ENCODE results near the gene MACROD2.

The MACROD2 gene

DNA sequence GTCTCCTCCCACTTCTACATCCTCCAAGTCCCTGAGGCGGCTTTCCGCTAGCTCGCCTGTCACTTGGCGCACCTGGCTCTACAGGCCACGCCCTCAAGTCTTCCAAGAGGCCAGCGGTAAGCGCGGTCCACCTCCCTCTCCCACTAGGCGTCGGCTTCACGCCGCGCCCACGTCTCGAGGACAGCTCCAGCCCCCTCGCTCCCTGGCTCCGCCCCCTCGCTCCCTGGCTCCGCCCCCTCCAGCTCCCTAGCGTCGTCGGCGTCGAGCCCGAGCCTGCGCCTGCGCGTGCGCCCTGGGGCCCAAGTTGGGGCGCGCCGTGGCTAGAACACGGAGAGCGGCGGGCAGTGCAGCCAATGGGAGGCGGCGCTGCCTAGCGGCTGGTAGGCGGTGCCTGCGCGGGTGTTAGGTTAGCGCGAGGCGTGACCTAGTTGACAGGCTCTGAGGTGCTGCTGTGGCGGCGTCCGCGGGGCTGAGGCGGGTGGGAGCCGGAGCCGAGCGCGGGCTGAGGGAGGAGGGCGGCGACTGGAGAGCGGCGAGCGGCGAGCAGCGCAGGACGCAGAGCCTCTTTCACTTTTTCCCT, at the start of gene MACROD2:
Gene MACROD2, plus strand, starts transcription at position 431 of the 580 bp plus-strand sequence.
- H3K9me3 ChIP-seq (ENCODE audit: control insufficient read depth, insufficient read depth, low read depth, low read length), result no peaks in the 10 kb centered on the region
- ChIA-PET POLR2A (interaction anchor here (0.7 to 1.6 kb wide), 5 partner anchors 13 to 230 kb away, joined by 3 to 6 read pairs (median 3); partner anchors contain the start of genes ESF1 and NDUFAF5), CTCF (interaction anchor here (1.0 kb wide), 1 partner anchor 138 kb away, joined by 6 read pairs; no protein-coding TSS in a partner anchor)
- no peaks in the 10 kb centered on the region for H3K36me3 ChIP-seq (ENCODE audit: control insufficient read depth in 2 of 2, insufficient read depth in 1 of 2, low read length in 2 of 2)
- peak within 1 kb of the TSS; percentile 82 for H3K4me3 ChIP-seq (ENCODE audit: low read depth, low read length)
- no peak within 1 kb of the TSS for H3K27ac ChIP-seq (ENCODE audit: extremely low read depth, low read depth, low read length)
- no peaks in the 10 kb centered on the region for H3K4me1 ChIP-seq (ENCODE audit: control insufficient read depth, insufficient read depth, low read length)
- no peak for TF ChIP-seq ZNF292 (tag by site-specific recombination; IDR thresholded peaks at IDR 0.05; ENCODE audit: borderline replicate concordance, low read depth)
- TF ChIP-seq EGR2 (tag by site-specific recombination; IDR thresholded peaks at IDR 0.05; ENCODE audit: low read depth), result peak; percentile 67
- peak; percentile 91 for TF ChIP-seq SP3 (tag by site-specific recombination; IDR thresholded peaks at IDR 0.05)
- TF ChIP-seq MYNN (tag by site-specific recombination; IDR thresholded peaks at IDR 0.05; ENCODE audit: borderline replicate concordance), result no peak
- TF ChIP-seq KLF8 (tag by site-specific recombination; IDR thresholded peaks at IDR 0.05), result peak; percentile 15; the same call in 1 of the 2 replicates
- peak; percentile 83 for TF ChIP-seq ZFHX2 (tag by site-specific recombination; conservative IDR thresholded peaks at IDR 0.05)
- no peak for TF ChIP-seq ZNF19 (tag by site-specific recombination; IDR thresholded peaks at IDR 0.05; ENCODE audit: low read depth)
- no peak for TF ChIP-seq ZNF701 (tag by site-specific recombination; IDR thresholded peaks at IDR 0.05)
- TF ChIP-seq PBX3 (CRISPR knock-in tag; IDR thresholded peaks at IDR 0.05), result peak; percentile 100
- TF ChIP-seq BCL6B (tag by site-specific recombination; IDR thresholded peaks at IDR 0.05), result no peak
- TF ChIP-seq ZNF184 (tag by site-specific recombination; IDR thresholded peaks at IDR 0.05), result no peak
- TF ChIP-seq GLIS2 (tag by site-specific recombination; IDR thresholded peaks at IDR 0.05), result peak; percentile 27; the same call in 1 of the 2 replicates
- 0 out of 2 replicates have a peak, but pooled peaks have one; percentile 45 for TF ChIP-seq ZNF449 (tag by site-specific recombination; IDR thresholded peaks at IDR 0.05)
- TF ChIP-seq ZNF341 (tag by site-specific recombination; IDR thresholded peaks at IDR 0.05; ENCODE audit: low read depth), result peak; percentile 34; the same call in 1 of the 2 replicates
- TF ChIP-seq, protein P1, sequence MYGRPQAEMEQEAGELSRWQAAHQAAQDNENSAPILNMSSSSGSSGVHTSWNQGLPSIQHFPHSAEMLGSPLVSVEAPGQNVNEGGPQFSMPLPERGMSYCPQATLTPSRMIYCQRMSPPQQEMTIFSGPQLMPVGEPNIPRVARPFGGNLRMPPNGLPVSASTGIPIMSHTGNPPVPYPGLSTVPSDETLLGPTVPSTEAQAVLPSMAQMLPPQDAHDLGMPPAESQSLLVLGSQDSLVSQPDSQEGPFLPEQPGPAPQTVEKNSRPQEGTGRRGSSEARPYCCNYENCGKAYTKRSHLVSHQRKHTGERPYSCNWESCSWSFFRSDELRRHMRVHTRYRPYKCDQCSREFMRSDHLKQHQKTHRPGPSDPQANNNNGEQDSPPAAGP (tag by site-specific recombination; IDR thresholded peaks at IDR 0.05), result peak; percentile 30; the same call in 1 of the 2 replicates
- no peak for TF ChIP-seq ZNF624 (tag by site-specific recombination; IDR thresholded peaks at IDR 0.05)
- TF ChIP-seq, protein P2, sequence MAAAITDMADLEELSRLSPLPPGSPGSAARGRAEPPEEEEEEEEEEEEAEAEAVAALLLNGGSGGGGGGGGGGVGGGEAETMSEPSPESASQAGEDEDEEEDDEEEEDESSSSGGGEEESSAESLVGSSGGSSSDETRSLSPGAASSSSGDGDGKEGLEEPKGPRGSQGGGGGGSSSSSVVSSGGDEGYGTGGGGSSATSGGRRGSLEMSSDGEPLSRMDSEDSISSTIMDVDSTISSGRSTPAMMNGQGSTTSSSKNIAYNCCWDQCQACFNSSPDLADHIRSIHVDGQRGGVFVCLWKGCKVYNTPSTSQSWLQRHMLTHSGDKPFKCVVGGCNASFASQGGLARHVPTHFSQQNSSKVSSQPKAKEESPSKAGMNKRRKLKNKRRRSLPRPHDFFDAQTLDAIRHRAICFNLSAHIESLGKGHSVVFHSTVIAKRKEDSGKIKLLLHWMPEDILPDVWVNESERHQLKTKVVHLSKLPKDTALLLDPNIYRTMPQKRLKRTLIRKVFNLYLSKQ (tag by site-specific recombination; IDR thresholded peaks at IDR 0.05; ENCODE audit: borderline replicate concordance), result no peak
- no peak for TF ChIP-seq ZNF175 (tag by site-specific recombination; IDR thresholded peaks at IDR 0.05)
- peak; percentile 50 for TF ChIP-seq ZBTB17 (tag by site-specific recombination; IDR thresholded peaks at IDR 0.05)
- TF ChIP-seq ZBTB26 (tag by site-specific recombination; optimal IDR thresholded peaks at IDR 0.05), result peak; percentile 93
- TF ChIP-seq KLF9 (tag by site-specific recombination; IDR thresholded peaks at IDR 0.05; ENCODE audit: low read depth), result peak; percentile 76
- peak; percentile 54; the same call in 1 of the 2 replicates for TF ChIP-seq KLF1 (tag by site-specific recombination; IDR thresholded peaks at IDR 0.05)
- no peak for TF ChIP-seq ZNF560 (tag by site-specific recombination; IDR thresholded peaks at IDR 0.05; ENCODE audit: borderline replicate concordance)
- TF ChIP-seq ZNF335 (tag by site-specific recombination; conservative IDR thresholded peaks at IDR 0.05), result 0 out of 2 replicates have a peak, but pooled peaks have one; percentile 48
- TF ChIP-seq SP2 (tag by site-specific recombination; IDR thresholded peaks at IDR 0.05), result peak; percentile 95
- peak; percentile 93 for TF ChIP-seq ZBTB8A (tag by site-specific recombination; IDR thresholded peaks at IDR 0.05)
